ENCODE measurements around the gene RAD51B. TPM values are rescaled to one million over a fixed set of nuclear protein-coding genes. Genes with fewer than 3 reads are reported as not detected.
A peak's percentile ranks its signal among the peaks of the same experiment; 100 is the strongest.

RAD51B gene
- total RNA-seq, 1 experiment from 2014 or later = 13.3 TPM

DNA sequence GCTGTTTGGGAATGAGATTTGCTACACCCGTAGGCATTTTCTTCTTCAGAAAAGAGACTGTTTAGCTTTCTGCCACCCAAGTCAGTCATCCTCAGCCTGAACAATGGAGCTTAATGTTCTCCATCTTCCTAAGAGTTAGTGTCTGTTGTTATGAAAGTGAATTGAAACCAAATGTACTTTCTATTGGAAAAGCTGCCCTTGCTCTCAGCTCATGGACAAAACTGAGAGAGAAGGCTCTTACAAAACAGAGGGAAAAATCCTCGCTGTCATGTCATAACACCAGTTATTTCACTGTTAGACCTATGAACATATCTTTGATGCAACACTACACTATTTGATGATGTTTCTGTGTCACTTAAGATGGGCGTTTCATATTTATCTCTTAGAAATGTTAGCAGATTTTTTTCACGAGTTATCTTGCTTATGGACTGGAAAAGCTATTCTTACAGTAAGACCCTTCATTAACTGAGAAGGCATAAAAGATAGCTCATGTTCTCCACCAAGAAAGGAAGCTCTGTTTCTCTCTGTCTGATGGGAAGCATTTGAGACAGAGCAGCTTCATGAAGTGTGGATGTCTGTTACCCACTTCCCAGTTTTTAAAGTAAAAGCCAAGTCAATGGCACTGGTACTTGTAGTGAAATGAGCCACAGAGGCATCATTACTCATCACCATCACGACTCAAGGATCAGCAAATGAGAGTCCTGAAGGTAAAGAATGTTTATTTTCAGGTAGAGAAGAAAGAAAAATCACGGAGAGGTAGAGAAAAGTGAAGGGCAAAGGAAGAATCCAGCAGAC is 489.3 kb downstream of the RAD51B start:
- H3K4me1 ChIP-seq = peaks cover 25% of the 10 kb centered on the region
- no peaks in the 10 kb centered on the region for H3K27me3 ChIP-seq
- H3K36me3 ChIP-seq = no peaks in the 10 kb centered on the region
- H3K27ac ChIP-seq = no peak overlapping the region
- no peak for DNase-seq
- no peaks in the 10 kb centered on the region for H3K9me3 ChIP-seq (replicated peaks)
- no peak overlapping the region for H3K4me3 ChIP-seq

DNA sequence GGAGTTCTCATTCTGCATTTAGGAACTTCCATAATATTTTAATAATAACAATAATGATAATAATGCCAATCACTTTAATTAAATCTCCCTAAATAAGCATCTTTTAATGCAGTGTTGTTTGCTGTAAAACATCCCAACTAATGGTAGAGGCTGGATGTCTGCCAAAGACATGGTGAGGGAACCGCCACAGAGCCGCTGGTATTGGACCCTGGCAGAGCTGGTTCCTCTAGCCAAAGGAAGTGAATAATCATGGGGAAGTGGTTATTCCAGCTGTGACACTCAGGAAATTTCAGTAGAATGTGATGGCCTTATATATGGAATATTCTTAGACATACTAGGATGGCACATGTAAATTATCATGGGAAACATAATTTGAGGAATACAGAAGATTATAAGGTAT is 490.0 kb downstream of the RAD51B start:
- Histone ChIP-seq H3K4me1 (peaks cover 29% of the 10 kb centered on the region), H3K27me3 (no peaks in the 10 kb centered on the region), H3K27ac (no peak overlapping the region), H3K36me3 (no peaks in the 10 kb centered on the region), H3K4me3 (no peak overlapping the region), H3K9me3 (replicated peaks) (no peaks in the 10 kb centered on the region)
- DNase-seq = no peak

DNA sequence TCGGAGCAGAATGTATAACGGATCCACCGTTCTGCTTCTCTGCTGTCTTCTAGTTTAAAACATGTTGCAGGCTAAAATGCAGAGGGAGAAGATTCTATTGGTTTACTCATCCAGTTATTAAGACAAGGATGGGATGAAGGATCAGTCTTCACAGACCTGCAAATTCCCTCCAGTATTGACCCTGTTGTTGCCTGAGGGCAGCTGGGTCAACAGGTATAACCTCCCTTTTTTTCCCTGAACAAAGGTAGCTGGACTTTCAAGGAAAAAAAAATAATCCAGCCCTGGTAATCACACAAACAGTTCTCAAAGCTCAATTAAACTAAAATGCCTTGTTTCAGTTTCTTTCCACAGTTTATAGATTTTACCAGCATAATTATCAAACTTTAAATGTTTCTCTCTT is 492.7 kb downstream of the RAD51B start:
- Histone ChIP-seq H3K36me3 (no peaks in the 10 kb centered on the region), H3K4me1 (peaks cover 26% of the 10 kb centered on the region), H3K9me3 (replicated peaks) (no peaks in the 10 kb centered on the region), H3K4me3 (no peak overlapping the region), H3K27me3 (no peaks in the 10 kb centered on the region), H3K27ac (peak overlapping the region; percentile 80; the same call in 1 of the 2 replicates)
- DNase-seq = no peak

DNA sequence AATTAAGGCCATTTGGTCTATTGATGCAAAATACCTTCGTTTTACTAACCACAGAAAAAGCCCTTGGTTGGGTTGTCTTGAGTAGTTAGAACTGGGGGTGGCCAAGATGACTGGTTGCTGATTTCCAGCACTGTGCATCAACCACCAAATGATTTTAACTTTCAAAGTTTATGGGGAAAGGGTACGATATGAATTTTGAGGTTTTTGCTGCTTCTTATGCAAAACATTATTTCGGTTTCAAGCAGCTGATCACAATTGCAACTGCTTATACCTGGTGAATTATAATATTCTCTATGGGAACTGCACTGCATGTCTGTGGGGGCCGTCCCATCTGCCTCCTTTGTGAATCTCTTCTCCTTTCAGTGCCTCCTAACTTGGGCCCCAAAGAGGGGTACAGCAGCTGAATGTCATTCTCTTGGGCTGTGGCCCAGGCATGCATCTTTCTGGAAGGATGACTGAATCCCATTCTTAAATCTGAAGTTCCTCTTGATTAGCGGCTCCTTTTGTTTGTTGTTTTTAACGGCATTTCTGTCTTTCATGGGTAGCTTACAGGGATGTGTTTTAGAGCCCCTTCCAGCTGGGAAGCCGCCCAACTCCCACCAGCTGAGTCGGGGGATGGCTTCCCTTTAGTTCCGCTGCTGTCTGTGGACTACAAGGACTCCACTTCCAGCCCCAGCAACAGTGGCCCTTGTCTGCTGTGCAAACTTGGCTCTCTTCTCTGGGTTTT is 493.5 kb downstream of the RAD51B start:
- H3K4me1 ChIP-seq = peaks cover 22% of the 10 kb centered on the region

DNA sequence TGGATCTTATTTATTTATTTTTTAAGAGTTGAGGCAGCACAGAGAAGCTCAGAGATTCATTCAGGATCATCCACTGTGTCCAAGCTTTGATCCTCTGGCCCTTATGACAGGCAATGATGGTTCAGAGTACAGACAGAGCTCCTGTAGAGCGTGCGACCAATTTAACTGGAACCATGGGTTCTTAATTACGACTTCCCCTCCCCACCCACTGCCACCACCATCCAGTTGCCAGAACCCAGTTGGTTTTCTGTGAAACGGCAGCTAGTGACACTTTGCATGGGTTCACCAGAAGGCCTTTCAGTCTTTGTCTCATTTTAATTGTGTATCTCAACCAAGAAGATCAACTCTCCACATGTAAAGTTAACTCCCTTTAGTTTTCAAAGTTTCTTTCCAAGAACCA is 495.1 kb downstream of the RAD51B start:
- Histone ChIP-seq H3K9me3 (replicated peaks) (no peaks in the 10 kb centered on the region), H3K4me3 (no peak overlapping the region), H3K27ac (no peak overlapping the region), H3K36me3 (no peaks in the 10 kb centered on the region), H3K4me1 (peaks cover 22% of the 10 kb centered on the region), H3K27me3 (no peaks in the 10 kb centered on the region)
- DNase-seq = no peak

More for the DNA sequence above, 493.5 kb downstream of the RAD51B start:
- Histone ChIP-seq H3K36me3 (no peaks in the 10 kb centered on the region), H3K27me3 (no peaks in the 10 kb centered on the region), H3K9me3 (replicated peaks) (no peaks in the 10 kb centered on the region), H3K27ac (peak overlapping the region; percentile 80), H3K4me3 (no peak overlapping the region)
- peak; percentile 78 to 81 for DNase-seq

DNA sequence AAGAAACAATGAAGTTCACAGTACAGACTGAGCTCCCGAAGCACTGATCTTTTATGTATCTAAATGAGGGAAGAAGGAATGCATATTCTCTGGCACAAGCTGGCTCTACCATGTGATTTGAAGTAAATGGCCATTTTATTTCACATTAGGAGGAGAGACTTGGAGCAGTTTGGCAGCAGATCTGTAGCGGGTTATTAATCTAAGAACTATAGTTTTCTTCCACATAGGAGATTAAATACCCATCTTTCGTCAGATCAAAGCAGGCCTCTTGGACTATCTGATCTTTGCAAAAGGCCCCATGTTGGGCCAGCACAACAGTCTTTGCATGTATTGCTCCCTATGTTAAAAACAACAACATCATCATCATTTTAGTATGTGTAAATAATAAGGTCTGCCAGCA is 495.5 kb downstream of the RAD51B start:
- Histone ChIP-seq H3K4me3 (no peak overlapping the region), H3K27ac (no peak overlapping the region), H3K27me3 (no peaks in the 10 kb centered on the region), H3K9me3 (replicated peaks) (no peaks in the 10 kb centered on the region), H3K36me3 (no peaks in the 10 kb centered on the region), H3K4me1 (peaks cover 22% of the 10 kb centered on the region)
- no peak for DNase-seq

DNA sequence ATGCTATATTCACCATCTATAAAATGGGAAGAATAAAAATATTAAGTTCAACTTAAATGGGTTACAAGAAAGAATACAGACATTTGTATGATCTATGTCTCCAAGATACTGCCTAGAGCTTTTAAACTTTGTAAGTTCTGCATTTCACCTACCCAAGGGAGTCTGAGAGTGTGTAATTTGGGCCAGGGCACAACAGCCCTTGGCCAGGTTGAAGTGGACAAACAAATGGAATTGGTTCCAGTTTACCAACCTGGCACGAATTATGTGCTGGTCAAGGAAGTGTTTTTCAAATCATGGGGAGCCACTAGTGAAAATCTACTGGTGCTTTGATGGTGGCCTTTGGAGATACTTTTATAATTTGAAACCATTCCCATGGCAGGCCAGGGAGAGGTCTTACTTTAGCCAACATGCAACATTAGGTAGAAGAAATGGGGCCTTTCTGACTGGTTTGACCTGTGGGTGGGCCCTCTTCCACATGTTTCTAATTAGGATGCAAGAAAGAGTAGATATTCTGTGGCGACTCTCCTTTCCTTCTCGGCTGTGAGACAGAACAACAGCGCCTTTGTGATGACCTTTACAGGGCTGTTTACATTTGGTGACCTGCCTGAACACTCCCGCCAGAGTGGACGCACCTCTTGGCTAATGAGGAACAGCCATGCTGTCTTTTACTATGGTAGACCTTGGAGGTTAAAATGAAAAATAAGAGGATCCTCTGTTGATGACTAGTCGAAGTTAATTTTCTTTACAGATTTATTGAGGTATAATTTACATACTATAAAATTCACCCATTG is 496.7 kb downstream of the RAD51B start:
- Histone ChIP-seq H3K9me3 (replicated peaks) (no peaks in the 10 kb centered on the region), H3K27me3 (no peaks in the 10 kb centered on the region), H3K4me3 (no peak overlapping the region), H3K4me1 (peaks cover 22% of the 10 kb centered on the region), H3K27ac (no peak overlapping the region), H3K36me3 (no peaks in the 10 kb centered on the region)
- DNase-seq = no peak

DNA sequence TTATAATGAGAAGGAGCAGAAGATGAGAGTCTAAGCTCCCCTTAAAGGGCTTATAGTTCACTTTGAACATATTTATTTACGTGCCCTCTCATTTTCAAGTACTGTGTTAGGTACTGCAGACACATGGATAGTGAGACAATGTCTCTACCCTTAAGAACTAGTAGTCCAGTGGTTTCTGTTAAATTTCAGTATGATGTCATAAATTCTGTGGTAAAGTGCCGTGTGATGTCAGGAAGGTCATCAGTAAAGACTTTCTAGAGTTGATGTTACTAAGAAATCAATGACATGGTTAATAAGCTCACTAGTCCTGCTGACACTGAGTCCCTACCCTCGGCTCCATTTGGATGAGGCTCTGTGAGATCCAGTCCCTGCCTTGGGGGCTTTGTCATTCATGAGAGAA is 497.7 kb downstream of the RAD51B start:
- H3K27ac ChIP-seq = no peak overlapping the region
- H3K9me3 ChIP-seq (replicated peaks) = no peaks in the 10 kb centered on the region
- H3K4me3 ChIP-seq = no peak overlapping the region
- no peak for DNase-seq
- H3K36me3 ChIP-seq = no peaks in the 10 kb centered on the region
- H3K27me3 ChIP-seq = no peaks in the 10 kb centered on the region
- H3K4me1 ChIP-seq = peaks cover 21% of the 10 kb centered on the region

DNA sequence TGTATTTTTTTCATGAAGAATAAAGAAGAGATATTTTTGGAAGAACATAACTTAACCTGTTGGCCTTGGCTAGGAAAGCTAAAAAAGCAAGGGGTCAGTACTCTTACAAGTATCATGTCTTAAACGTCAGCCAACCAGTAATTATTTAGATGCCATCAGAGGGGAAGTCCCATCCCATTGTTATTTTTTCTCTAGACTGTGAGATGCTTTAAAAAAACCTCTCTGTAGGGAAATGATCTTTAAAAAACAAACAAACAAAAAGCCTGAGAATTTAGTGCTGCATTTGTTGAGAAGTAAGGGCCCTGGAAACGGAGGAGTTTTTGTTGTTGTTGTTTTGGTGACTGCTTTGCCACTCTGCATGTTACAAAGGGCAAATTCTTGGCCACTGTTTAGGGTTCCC is 499.2 kb downstream of the RAD51B start:
- Histone ChIP-seq H3K9me3 (replicated peaks) (no peaks in the 10 kb centered on the region), H3K36me3 (no peaks in the 10 kb centered on the region), H3K4me3 (no peak overlapping the region), H3K27me3 (no peaks in the 10 kb centered on the region), H3K4me1 (peaks cover 5% of the 10 kb centered on the region), H3K27ac (no peak overlapping the region)
- no peak for DNase-seq

DNA sequence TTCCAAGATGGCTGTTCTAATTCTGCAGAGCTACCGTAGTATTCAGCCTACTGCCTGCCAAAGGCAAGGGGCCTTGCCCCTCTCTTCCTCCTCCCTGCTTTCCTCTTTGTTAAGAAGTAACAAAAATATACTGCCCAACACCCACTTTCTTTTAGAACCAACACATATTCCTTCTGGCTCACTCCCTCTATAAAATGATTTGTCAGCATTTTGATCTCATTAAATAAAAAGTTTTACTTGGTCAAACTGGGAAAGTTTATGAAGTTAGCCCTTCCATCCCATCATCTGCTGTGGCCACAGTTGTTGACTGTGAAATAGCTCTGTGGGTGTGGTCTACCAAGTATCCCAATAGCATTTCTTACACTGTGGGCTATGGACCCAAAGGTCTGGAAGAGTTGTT is 500.9 kb downstream of the RAD51B start:
- no peak for DNase-seq

DNA sequence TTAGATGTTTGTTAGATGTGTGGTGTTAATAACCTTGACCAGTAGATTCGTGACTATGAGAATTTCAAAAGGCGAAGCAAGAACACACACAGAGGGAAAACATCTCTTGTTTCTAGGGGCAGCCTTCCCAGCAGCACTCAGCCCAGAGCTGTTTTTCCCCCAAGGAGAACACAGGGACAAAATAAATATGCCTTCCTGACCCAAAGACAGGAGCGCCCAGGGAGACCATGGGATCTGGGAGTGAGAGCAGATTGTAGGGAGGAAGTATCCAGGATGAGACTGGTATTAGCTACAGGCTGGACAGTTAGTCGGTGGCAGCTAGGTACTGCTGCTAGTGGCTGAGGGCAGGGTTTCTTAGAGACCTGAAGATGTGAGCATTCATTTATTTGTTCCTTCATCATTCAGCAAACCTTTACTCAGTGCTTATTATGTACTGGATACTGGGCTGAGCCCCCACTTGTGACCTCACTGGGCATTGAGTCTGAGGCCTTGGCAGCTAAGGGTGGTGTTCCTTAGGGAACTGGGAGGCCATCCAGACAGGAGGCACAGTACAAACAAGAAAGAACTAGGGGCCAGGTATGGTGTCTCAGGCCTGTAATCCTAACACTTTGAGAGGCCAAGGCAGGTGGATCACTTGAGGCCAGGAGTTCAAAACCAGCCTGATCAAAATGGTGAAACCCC is 503.5 kb downstream of the RAD51B start:
- H3K36me3 ChIP-seq = no peaks in the 10 kb centered on the region
- no peaks in the 10 kb centered on the region for H3K27me3 ChIP-seq
- DNase-seq = no peak
- no peak overlapping the region for H3K27ac ChIP-seq
- no peak overlapping the region for H3K4me3 ChIP-seq
- 0 out of 2 replicates have a peak, but pooled peaks cover 6% of the 10 kb centered on the region for H3K9me3 ChIP-seq (replicated peaks)
- H3K4me1 ChIP-seq = no peaks in the 10 kb centered on the region

More for the DNA sequence above, 500.9 kb downstream of the RAD51B start:
- Histone ChIP-seq H3K27ac (no peak overlapping the region), H3K4me1 (no peaks in the 10 kb centered on the region), H3K4me3 (no peak overlapping the region), H3K9me3 (replicated peaks) (0 out of 2 replicates have a peak, but pooled peaks cover 6% of the 10 kb centered on the region), H3K27me3 (no peaks in the 10 kb centered on the region), H3K36me3 (no peaks in the 10 kb centered on the region)

DNA sequence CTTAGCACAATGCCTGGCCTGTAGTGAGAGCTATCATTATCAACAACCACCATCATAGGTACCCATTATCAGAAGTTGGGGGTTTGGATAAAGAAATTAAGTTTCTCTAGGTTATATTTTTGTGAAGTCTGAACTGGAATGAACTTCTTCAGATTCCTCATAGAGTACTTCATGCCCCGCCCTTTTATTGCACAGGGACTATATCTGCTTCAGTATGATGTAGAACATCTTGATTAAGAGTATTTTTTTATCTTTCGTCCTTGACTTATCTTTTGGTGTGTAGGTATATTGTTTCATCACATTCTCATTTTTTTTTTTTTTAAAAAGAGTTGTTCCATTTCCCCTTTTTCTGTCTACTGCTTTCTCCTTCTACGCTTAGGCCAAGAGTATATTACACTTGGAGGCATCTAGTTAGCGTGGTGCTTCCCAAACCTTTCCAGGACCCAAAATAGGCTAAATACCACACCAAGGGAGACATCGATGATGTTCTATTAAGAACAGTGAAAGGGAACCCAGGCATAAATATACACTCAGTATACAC is 505.8 kb downstream of the RAD51B start:
- Histone ChIP-seq H3K27me3 (no peaks in the 10 kb centered on the region), H3K36me3 (no peaks in the 10 kb centered on the region), H3K9me3 (replicated peaks) (0 out of 2 replicates have a peak, but pooled peaks cover 6% of the 10 kb centered on the region), H3K27ac (no peak overlapping the region), H3K4me1 (no peaks in the 10 kb centered on the region), H3K4me3 (no peak overlapping the region)
- DNase-seq = no peak

DNA sequence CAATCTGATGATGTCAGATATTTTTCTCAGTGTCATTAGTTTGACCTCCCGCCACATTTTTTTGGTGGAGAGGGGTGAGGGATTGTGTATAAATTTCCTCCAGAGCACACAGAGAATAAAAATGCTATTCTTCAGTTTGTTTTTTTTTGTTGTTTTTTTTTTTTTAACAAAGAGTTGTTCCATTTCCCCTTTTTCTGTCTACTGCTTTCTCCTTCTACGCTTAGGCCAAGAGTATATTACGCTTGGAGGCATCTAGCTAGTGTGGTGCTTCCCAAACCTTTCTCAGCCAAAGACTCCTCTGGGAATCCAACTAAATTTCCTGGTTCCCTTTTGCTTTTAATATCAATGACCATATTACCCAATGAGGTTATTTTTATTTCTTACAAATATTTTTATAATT is 507.7 kb downstream of the RAD51B start:
- no peak overlapping the region for H3K27ac ChIP-seq

DNA sequence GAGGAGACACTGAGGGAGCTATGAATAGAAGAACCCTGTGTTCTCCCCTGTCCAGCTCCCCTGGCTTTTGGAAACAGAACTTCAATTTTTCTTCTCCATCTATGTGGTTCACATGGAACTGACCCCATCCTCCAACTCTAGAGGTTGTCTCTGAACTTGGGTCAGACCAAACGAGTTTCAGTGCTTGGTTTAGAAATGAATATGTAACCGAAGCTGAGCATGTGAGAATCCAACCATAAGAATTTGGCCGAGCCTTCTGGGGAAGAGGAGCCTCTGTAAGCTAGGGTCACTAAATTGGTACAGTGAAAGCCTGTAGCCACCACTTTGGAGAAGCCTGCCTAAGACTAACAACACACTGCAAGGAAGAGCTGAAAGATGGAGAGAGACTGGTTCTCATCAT is 508.9 kb downstream of the RAD51B start:
- no peak for DNase-seq
- Histone ChIP-seq H3K36me3 (no peaks in the 10 kb centered on the region), H3K4me1 (peaks cover 11% of the 10 kb centered on the region), H3K4me3 (no peak overlapping the region), H3K27ac (no peak overlapping the region), H3K27me3 (no peaks in the 10 kb centered on the region), H3K9me3 (replicated peaks) (0 out of 2 replicates have a peak, but pooled peaks cover 6% of the 10 kb centered on the region)

More for the DNA sequence above, 507.7 kb downstream of the RAD51B start:
- Histone ChIP-seq H3K9me3 (replicated peaks) (0 out of 2 replicates have a peak, but pooled peaks cover 6% of the 10 kb centered on the region), H3K27me3 (no peaks in the 10 kb centered on the region), H3K4me3 (no peak overlapping the region), H3K4me1 (peaks cover 9% of the 10 kb centered on the region), H3K36me3 (no peaks in the 10 kb centered on the region)
- no peak for DNase-seq

Data from SJCRH30 (cell line).